ENCODE data around the gene FTL.

DNA sequence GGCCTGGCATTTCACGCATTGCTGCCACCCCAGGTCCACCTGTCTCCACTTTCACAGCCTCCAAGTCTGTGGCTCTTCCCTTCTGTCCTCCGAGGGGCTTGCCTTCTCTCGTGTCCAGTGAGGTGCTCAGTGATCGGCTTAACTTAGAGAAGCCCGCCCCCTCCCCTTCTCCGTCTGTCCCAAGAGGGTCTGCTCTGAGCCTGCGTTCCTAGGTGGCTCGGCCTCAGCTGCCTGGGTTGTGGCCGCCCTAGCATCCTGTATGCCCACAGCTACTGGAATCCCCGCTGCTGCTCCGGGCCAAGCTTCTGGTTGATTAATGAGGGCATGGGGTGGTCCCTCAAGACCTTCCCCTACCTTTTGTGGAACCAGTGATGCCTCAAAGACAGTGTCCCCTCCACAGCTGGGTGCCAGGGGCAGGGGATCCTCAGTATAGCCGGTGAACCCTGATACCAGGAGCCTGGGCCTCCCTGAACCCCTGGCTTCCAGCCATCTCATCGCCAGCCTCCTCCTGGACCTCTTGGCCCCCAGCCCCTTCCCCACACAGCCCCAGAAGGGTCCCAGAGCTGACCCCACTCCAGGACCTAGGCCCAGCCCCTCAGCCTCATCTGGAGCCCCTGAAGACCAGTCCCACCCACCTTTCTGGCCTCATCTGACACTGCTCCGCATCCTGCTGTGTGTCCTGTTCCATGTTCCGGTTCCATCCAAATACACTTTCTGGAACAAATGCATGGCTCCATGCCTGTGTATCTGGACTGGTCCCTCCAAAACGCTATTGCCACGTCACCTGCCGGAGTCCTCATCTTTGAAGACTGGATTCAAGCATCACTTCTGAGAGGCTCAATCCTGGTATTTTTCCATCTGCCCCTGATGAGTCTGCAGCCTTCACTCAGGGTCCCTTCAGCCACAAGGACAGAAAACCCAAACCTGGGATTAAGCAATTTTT, 42.3 kb upstream of the FTL start:
- no peak for TF ChIP-seq POLR2A (IDR thresholded peaks at IDR 0.05)
- TF ChIP-seq, protein P1, sequence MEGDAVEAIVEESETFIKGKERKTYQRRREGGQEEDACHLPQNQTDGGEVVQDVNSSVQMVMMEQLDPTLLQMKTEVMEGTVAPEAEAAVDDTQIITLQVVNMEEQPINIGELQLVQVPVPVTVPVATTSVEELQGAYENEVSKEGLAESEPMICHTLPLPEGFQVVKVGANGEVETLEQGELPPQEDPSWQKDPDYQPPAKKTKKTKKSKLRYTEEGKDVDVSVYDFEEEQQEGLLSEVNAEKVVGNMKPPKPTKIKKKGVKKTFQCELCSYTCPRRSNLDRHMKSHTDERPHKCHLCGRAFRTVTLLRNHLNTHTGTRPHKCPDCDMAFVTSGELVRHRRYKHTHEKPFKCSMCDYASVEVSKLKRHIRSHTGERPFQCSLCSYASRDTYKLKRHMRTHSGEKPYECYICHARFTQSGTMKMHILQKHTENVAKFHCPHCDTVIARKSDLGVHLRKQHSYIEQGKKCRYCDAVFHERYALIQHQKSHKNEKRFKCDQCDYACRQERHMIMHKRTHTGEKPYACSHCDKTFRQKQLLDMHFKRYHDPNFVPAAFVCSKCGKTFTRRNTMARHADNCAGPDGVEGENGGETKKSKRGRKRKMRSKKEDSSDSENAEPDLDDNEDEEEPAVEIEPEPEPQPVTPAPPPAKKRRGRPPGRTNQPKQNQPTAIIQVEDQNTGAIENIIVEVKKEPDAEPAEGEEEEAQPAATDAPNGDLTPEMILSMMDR (IDR thresholded peaks at IDR 0.05) = no peak
- no peak for TF ChIP-seq EP300 (IDR thresholded peaks at IDR 0.05)
- no peak for TF ChIP-seq POLR2AphosphoS5 (IDR thresholded peaks at IDR 0.05)
